AG10803 (cell line): ENCODE data around the gene HMGA1.
A peak's percentile ranks its signal among the peaks of the same experiment; 100 is the strongest.

ENCODE experiments used
- DNase-seq: peaks from one replicate; pipeline ENCODE4 v3.0.0; 2010; ENCODE audit warnings: low read depth
- H3K4me3 ChIP-seq: 2 replicates; pipeline ENCODE4 v1.5.1; 2011; ENCODE audit warnings: mild to moderate bottlenecking, low read length, control low read depth
- CTCF ChIP-seq: conservative IDR thresholded peaks from 2 replicates; pipeline ENCODE4 v1.5.1; 2011; ENCODE audit warnings: mild to moderate bottlenecking, low read length, control low read depth, inconsistent platforms

Gene HMGA1

DNA sequence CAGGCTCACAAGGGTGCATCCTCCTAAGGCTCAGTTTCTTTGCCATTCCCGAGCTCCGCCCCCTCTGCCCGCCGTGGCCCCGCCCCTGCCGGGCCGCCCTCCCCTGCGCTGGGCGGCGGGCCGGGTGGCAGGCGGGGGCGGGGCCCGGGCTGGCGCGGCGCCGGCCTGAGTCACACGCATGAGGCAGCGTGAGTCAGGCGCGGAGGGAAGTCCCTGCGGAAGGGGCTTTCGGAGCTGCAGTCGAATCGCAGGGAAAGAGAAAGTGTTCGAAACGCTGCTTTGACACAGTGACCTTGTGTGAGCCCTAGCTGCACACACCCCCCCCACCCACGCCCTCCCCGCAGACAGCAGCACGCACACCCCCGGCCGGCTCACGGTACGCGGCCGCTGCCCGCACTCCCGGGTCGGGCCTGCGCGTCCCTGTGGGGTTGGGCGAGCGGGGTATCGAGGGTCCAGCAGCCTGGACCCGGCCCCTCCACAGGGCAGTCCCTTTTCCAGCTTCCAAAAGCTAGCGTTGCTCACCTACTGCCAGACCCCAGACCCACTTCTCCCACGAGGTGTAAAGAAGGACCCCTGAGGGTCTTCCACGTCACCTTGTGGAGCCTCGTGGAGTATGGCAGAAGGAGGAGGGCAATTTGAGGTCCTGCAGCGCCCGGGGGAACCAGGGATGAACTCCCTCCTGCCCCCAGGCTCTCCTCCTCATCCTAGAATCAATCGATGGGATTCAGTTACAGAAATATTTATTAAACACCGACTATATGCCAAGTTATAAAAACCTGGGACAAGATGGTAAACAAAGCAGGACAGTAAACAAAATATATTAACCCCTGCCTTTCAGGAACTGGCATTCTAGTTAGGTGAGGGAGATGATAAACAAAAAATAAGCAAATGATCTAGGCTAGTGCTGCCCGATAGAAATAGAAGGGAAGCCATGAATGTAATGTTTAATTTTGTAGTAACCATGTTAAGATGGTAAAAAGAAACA, 12.4 kb upstream of the HMGA1 start:
- peak overlapping the region; percentile 62 for H3K4me3 ChIP-seq
- TF ChIP-seq CTCF: no peak
- DNase-seq: peak; percentile 90

DNA sequence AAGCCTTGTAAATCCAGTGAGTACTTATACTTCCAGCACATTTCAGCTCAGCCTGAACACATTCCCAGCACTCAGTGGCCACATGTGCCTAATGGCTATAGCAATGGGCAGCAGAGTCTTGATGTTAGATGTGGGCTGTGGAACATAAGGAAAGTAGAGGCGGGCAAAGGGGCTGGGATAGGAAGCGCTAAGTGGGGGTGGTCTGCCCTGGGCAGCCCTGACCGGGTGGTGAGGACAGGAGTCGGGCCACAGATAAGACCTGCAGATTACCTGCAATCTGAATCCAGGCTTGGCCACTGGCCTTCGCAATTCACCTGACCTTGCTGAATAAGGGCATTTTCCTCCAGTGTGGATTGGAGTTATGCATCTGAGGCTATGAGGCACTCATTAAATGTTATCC, 11.1 kb upstream of the HMGA1 start:
- no peak for TF ChIP-seq CTCF
- no peak overlapping the region for H3K4me3 ChIP-seq
- DNase-seq: no peak

- no peak overlapping the region for H3K4me3 ChIP-seq
- DNase-seq: no peak
- no peak for TF ChIP-seq CTCF
Measured at GRCh38 chr6:34226066-34226465, 10.6 kb upstream of the HMGA1 start.

- H3K4me3 ChIP-seq: no peak overlapping the region
- TF ChIP-seq CTCF: no peak
- DNase-seq: no peak
Measured at GRCh38 chr6:34226731-34227586, 9.7 kb upstream of the HMGA1 start.

DNA sequence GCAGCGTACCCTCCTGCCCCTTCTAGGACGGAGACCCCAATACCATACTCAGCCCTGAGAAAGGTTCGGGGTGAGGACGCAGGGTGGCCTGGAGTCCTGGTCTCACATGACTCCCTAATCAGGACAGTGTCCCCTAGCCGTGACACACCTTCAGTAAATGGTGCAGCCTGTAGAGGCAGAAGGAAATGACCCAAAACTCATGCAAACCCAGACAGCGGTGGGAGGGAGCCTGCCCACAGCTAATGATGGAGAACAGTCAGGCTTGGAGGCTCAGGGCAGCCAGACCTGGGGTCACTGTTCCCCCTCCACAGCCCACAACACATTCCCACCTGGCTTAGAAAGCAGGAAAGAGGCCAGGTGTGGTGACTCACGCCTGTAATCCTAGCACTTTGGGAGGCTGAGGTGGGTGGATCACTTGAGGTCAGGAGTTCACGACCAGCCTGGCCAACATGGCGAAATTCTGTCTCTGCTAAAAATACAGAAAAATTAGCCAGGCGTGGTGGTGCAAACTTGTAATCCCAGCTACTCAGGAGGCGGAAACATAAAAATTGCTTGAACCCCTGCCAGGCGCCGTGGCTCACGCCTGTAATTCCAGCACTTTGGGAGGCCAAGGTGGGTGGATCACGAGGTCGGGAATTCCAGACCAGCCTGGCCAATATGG, 8.8 kb upstream of the HMGA1 start:
- DNase-seq: no peak
- H3K4me3 ChIP-seq: no peak overlapping the region
- TF ChIP-seq CTCF: no peak

GRCh38 chr6:34229877-34230276, 6.8 kb upstream of the HMGA1 start:
- TF ChIP-seq CTCF: no peak
- H3K4me3 ChIP-seq: no peak overlapping the region
- no peak for DNase-seq
